Fibroblast of pulmonary artery (primary cell): ENCODE results near the gene THUMPD2.

ENCODE experiments used
- DNase-seq: peaks from one replicate; pipeline ENCODE4 v3.0.0-alpha.2; 2010; ENCODE audit warnings: low read depth
- H3K4me3 ChIP-seq: replicated peaks from 2 replicates; pipeline ENCODE4 v1.5.1; 2011; ENCODE audit warnings: low read depth, mild to moderate bottlenecking, control low read depth, low read length, moderate library complexity
- TF ChIP-seq, protein P1 (sequence below): IDR thresholded peaks from 2 replicates; pipeline ENCODE4 v1.5.1; 2011; ENCODE audit warnings: mild to moderate bottlenecking, control low read depth, low read length, inconsistent platforms; ENCODE audit errors: missing control alignments

THUMPD2 gene

DNA sequence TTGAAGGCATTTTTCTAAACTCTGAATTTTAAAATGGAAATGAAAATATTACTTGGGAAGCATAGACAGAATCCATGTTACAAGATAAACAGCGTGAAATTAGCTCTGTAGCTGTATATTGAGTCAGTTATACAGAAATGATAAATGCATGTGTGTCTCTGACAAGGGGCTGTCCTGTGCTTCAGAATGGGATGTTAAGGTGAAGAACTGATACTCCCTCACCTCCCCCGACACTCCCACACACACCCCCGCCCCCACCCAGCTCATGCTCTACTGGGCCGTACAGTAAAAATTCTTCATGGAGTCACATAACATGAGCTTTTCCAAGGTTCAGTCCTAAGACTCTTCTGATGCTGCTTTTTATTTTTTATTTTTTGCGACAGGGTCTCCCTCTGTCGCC, 869 bp upstream of the THUMPD2 start:
- no peak for DNase-seq
- TF ChIP-seq, protein P1, sequence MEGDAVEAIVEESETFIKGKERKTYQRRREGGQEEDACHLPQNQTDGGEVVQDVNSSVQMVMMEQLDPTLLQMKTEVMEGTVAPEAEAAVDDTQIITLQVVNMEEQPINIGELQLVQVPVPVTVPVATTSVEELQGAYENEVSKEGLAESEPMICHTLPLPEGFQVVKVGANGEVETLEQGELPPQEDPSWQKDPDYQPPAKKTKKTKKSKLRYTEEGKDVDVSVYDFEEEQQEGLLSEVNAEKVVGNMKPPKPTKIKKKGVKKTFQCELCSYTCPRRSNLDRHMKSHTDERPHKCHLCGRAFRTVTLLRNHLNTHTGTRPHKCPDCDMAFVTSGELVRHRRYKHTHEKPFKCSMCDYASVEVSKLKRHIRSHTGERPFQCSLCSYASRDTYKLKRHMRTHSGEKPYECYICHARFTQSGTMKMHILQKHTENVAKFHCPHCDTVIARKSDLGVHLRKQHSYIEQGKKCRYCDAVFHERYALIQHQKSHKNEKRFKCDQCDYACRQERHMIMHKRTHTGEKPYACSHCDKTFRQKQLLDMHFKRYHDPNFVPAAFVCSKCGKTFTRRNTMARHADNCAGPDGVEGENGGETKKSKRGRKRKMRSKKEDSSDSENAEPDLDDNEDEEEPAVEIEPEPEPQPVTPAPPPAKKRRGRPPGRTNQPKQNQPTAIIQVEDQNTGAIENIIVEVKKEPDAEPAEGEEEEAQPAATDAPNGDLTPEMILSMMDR = no peak
- no peak overlapping the region for H3K4me3 ChIP-seq

DNA sequence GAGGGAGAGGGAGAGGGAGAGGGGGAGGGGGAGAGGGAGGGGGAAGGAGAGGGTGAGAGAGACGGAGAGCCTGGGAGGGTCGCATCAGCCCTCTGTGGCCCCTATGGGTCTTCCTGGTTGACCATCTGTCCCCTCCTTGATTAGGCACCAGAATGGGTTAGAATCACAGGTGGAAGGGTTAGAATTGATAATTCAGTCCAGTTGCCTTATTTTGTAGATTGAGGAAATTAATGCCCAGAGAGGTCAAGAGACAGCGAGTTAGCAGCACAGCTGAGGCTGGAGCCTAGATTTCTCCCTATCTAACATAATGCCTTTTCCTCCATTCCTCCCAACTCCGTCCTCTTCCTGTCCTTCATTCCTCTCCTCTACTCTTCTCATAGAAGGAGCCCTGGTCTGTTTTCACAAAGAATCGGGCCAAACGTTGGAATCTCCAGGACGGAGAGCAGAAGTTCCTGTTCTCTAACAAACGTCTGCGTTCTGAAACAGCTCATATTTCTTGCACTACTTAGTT, 338 bp upstream of the THUMPD2 start:
- H3K4me3 ChIP-seq = peak overlapping the region; percentile 59
- no peak for DNase-seq
- TF ChIP-seq, protein P1 = no peak

GRCh38 chr2:39778233-39778632, 825 bp downstream of the THUMPD2 start:
- TF ChIP-seq, protein P1 = no peak
- no peak for DNase-seq
- H3K4me3 ChIP-seq = peak overlapping the region; percentile 59

- no peak for DNase-seq
- TF ChIP-seq, protein P1 = no peak
- H3K4me3 ChIP-seq = no peak overlapping the region
These were observed 6.3 kb downstream of the THUMPD2 start for GRCh38 chr2:39772812-39773152.

GRCh38 chr2:39772086-39772811, 6.8 kb downstream of the THUMPD2 start:
- DNase-seq = peak; percentile 59
- H3K4me3 ChIP-seq = no peak overlapping the region
- TF ChIP-seq, protein P1 = no peak

DNA sequence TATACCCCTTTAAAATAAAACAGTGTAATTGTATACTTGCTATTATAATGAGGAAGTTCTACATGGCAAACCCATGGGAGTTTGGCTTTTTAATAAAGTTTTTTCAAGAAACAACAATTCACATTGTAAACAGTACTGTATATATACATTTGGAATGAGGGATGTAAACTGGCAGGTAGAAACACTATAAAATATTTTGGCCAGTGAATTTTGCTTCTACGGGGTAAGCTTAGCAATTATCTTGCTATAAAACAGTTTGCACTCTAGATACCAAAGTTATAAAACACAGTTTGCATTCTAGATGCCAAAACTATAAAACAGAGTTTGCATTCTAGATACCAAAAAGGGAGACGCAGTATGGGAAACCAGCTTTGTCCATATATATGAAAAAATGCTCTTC, 16.6 kb downstream of the THUMPD2 start:
- H3K4me3 ChIP-seq = no peak overlapping the region
- DNase-seq = no peak
- TF ChIP-seq, protein P1 = no peak

- H3K4me3 ChIP-seq = no peak overlapping the region
- TF ChIP-seq, protein P1 = no peak
- DNase-seq = no peak
These were observed 21.9 kb downstream of the THUMPD2 start for GRCh38 chr2:39757156-39757555.
